ENCODE results near the gene SKA1. TPM values are rescaled to one million over a fixed set of nuclear protein-coding genes. Genes with fewer than 3 reads are reported as not detected.
"Not testable (repeated sequence)": the region's sequence is repeated elsewhere in the genome, so short reads cannot be mapped to it uniquely, and the experiment has no call there.

Gene SKA1
- total RNA-seq, 8 experiments from 2014 or later = 0.10 to 16.8 (median 0.92) TPM

DNA sequence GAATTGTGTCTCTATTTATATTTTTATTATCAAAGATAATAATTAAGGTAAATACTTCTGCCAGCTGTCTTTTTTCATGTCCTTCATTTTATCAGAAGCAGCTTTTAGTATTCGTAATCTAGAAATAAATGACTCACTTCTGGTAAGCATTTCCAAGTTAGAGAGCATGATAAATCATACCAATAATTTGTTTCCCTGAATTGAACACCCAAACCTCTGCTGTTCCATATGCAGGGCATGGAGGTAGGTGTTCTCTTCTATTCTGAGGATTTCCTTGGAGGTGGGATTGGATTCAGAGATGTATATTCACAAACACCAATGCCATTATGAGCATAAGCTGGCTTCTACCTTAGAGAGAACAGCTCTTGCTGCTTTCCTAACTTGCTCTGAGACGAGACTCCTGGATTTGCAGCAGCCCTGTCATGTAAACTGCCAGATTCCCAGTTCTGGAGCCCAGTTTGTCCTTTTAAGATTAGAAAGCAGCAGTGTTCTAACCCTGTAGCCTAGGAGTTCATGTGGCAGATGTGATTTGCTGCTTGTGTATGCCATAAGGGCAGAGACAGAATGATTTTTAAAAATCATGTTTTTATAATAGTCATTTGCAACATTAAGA is 47.5 kb downstream of the SKA1 start:
- H3K4me3 ChIP-seq = no peak overlapping the region
- in situ Hi-C loops (cut with MboI; ENCODE audit: low pct_unique_long_range_greater_than_20kb in 2 of 9, low sequenced_read_pairs in 9 of 9, unreplicated experiment in 9 of 9) = no loop called here

DNA sequence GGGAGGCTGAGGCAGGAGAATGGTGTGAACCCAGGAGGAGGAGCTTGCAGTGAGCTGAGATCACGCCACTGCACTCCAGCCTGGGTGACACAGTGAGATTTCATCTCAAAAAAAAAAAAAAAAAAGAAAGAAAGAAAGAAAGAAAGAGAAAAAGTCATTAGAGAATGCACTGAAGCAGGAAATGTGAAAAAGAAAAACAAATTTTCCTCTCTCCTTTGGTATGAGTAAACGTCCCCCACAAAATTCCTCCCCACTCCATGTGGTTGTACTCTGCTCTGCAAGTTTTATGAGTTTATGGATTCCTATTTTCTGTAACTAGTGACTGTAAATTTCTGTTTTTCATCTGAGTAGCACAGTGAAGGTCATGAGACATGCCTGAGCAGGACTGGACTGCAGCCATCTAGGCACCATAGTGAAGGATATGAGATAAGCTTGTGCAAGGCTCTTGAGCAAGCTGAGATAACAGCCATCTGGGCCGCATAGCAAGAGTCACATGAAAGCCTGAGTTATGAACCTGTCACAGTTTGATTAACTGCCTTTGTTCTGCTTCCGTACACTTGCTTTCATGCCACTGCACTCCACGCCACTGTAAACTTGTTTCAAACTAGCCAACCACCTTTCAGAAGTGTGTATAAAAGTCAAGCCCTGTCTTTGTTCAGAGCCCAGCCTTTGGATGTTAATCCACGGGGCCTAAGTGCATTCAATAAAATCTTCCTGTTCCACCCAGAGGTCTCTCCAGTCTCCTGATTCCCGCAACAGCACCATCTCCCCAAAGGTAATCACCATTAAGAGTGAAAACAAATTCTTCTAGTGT is 50.2 kb downstream of the SKA1 start:
- in situ Hi-C loops (cut with MboI; ENCODE audit: low pct_unique_long_range_greater_than_20kb in 2 of 9, low sequenced_read_pairs in 9 of 9, unreplicated experiment in 9 of 9) = loop anchor here in 1 of 9 experiments (25.0 kb wide), 1 partner anchor 138 kb away; the partner anchor contains the start of genes CXXC1 and MBD1
- no peak overlapping the region for H3K27ac ChIP-seq
- 17 to 100% (median 70%) methylated on average over 1 to 6 of the region's 7 CpGs; no CpG with 5 or more reads in 1 of the 10 experiments for WGBS, 10 experiments
- peak in 2 of 8 experiments; percentile 24 to 40 for ATAC-seq (replicated peaks in 6 of 8)
- H3K4me1 ChIP-seq (replicated peaks in 1 of 2) = no peaks in the 10 kb centered on the region
- no peak overlapping the region for H3K4me3 ChIP-seq

More for the DNA sequence above, 47.5 kb downstream of the SKA1 start:
- no peak overlapping the region for H3K27ac ChIP-seq
- peak in 1 of 8 experiments; percentile 25 for ATAC-seq (replicated peaks in 6 of 8)
- 0 to 100% (median 41%) methylated on average over 1 to 2 of the region's 2 CpGs; no CpG with 5 or more reads in 4 of the 10 experiments for WGBS, 10 experiments
- no peaks in the 10 kb centered on the region for H3K4me1 ChIP-seq (replicated peaks in 1 of 2)

DNA sequence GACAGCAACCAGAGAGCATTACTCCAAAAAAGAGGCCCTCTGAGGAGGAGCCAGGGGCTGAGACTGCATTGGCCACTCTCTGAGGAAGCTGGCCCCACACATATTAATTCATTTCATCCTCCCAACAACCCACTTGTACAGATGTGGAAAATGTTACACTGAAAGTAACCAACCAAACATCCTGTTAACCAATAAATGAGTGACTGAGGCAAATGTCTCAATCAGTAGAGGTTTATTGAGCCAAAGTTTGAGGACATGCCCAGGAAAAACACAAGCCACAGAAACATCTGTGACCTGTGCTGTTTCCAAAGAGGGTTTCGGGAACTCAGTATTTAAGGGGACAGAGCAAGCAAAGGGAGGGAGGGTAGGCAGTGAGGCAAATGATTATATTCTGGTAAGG is 53.0 kb downstream of the SKA1 start:
- WGBS, 10 experiments = 0 to 100% (median 90%) methylated on average over 1 of the region's 1 CpG; no CpG with 5 or more reads in 4 of the 10 experiments
- ATAC-seq (replicated peaks in 6 of 8) = no peak
- no peak overlapping the region for H3K27ac ChIP-seq
- no peaks in the 10 kb centered on the region for H3K4me1 ChIP-seq (replicated peaks in 1 of 2)
- no peak overlapping the region for H3K4me3 ChIP-seq
- in situ Hi-C loops (cut with MboI; ENCODE audit: low pct_unique_long_range_greater_than_20kb in 2 of 9, low sequenced_read_pairs in 9 of 9, unreplicated experiment in 9 of 9) = loop anchor here in 1 of 9 experiments (25.0 kb wide), 1 partner anchor 141 kb away; the partner anchor contains the start of genes CXXC1 and MBD1

DNA sequence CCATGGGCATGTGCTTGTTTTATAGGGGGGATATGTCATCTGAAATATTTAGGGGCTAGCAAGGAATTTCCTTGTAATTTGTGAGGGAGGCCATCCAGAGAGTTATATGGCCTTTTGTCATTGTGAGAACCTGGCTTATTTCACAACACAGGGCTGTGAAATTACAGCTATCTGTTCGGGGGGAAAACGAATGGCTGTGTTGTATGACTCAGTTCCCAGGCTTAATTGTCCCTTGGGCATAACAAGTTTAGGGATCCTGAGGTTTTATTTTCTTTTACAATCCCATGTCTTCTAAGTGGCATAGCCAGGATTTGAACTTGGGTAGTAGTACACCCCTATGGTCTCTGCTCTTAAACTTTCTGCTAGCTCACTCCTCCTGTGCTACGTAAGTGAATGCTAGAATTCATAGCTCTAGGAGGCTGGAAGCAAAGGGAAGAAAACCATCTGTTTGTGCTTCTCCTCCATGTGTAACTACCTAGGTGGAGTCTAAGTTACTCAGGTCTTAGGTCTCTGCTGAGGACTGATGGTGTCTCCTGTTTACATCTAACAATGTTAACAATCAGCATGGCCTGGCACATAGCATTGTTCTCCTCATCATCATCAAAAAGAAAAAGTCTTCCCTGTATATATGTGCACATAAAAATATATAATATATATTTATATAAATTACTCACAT is 53.8 kb downstream of the SKA1 start:
- in situ Hi-C loops (cut with MboI; ENCODE audit: low pct_unique_long_range_greater_than_20kb in 2 of 9, low sequenced_read_pairs in 9 of 9, unreplicated experiment in 9 of 9) = loop anchor here in 1 of 9 experiments (25.0 kb wide), 1 partner anchor 141 kb away; the partner anchor contains the start of genes CXXC1 and MBD1
- H3K4me3 ChIP-seq = no peak overlapping the region
- H3K4me1 ChIP-seq (replicated peaks in 1 of 2) = no peaks in the 10 kb centered on the region
- ATAC-seq (replicated peaks in 6 of 8) = no peak
- H3K27ac ChIP-seq = no peak overlapping the region
- WGBS, 10 experiments = 0 to 100% (median 83%) methylated on average over 1 to 3 of the region's 3 CpGs; no CpG with 5 or more reads in 1 of the 10 experiments

DNA sequence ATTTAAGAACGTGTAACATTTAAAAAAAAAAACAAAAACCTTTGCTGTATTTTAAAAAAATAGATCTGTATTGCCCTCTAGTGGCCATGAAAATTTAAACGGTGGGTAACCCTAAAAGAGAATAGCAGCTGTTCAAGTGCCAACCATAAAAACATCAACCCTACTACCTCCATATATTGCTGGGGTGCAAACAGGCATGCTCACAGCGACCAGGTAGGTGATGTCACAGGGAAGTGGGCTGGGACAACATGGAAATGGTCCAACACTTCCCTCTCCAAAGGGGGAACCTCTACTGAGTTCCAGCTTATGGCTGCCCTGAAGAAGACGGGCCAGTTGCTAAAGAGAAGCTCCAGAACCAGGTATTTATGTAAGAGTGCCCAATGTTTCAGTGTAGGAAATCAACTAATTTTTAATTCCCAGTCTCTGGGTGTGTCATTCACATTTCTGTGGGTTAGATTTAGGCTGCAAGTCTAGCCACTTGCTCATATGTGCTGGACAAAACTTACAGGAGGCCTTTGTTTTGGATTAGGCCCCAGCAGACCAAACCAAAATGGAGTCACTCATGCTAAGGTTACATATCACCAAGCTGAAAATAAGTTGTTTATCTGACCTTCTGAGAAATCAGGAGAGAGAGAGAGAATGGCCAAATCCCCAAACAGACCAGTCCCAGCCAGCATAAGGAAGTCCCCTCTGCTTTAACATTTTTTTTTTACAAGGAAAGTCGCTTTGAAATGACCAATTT is 54.5 kb downstream of the SKA1 start:
- peak in 2 of 8 experiments; percentile 29 to 37 for ATAC-seq (replicated peaks in 6 of 8)
- no peak overlapping the region for H3K27ac ChIP-seq
- in situ Hi-C loops (cut with MboI; ENCODE audit: low pct_unique_long_range_greater_than_20kb in 2 of 9, low sequenced_read_pairs in 9 of 9, unreplicated experiment in 9 of 9) = loop anchor here in 1 of 9 experiments (25.0 kb wide), 1 partner anchor 142 kb away; the partner anchor contains the start of genes CXXC1 and MBD1
- H3K4me1 ChIP-seq (replicated peaks in 1 of 2) = no peaks in the 10 kb centered on the region
- no peak overlapping the region for H3K4me3 ChIP-seq
- WGBS, 10 experiments = 0 to 56% (median 7%) methylated on average over 1 to 5 of the region's 5 CpGs

DNA sequence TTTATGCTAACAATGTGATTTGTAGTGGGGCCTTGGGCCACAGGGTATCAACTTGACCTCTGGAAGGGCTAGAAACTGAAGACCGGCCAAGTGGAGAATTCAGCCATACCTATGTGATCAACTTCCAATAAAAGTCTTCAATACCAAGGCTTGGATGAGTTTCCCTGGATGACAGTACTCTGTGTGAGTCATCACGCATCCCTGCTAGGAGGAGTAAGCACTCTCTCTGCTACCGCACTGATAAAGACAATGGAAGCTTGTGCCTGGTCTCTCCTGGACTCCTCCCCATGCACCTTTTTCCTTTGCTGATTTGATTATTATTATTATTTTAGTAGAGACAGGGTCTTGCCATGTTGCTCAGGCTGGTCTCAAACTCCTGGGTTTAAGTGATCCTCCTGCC is 58.1 kb downstream of the SKA1 start:
- Histone ChIP-seq H3K4me3 (no peak overlapping the region), H3K27ac (no peak overlapping the region), H3K4me1 (replicated peaks in 1 of 2) (no peaks in the 10 kb centered on the region)
- 33 to 100% (median 86%) methylated on average over 1 to 3 of the region's 3 CpGs; no CpG with 5 or more reads in 1 of the 10 experiments for WGBS, 10 experiments
- ATAC-seq (replicated peaks in 6 of 8) = peak in 3 of 8 experiments; percentile 23 to 50 (median 41)
- in situ Hi-C loops (cut with MboI; ENCODE audit: low pct_unique_long_range_greater_than_20kb in 2 of 9, low sequenced_read_pairs in 9 of 9, unreplicated experiment in 9 of 9) = loop anchor here in 1 of 9 experiments (25.0 kb wide), 1 partner anchor 146 kb away; the partner anchor contains the start of genes CXXC1 and MBD1

DNA sequence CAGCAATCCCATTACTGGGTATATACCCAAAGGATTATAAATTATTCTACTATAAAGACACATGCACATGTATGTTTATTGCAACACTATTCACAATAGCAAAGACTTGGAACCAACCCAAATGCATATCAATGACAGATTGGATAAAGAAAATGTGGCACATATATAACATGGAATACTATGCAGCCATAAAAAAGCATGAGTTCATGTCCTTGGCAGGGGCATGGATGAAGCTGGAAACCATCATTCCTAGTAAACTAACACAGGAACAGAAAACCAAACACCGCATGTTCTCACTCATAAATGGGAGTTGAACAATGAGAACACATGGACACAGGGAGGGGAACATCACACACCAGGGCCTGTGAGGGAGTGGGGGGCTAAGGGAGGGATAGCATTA is 61.9 kb downstream of the SKA1 start:
- WGBS, 10 experiments = 100% methylated on average over 1 of the region's 1 CpG; no CpG with 5 or more reads in 9 of the 10 experiments
- H3K4me3 ChIP-seq; H3K27ac ChIP-seq; H3K4me1 ChIP-seq (replicated peaks in 1 of 2); ATAC-seq (replicated peaks in 6 of 8): not testable (repeated sequence)
- in situ Hi-C loops (cut with MboI; ENCODE audit: low pct_unique_long_range_greater_than_20kb in 2 of 9, low sequenced_read_pairs in 9 of 9, unreplicated experiment in 9 of 9) = loop anchor here in 1 of 9 experiments (25.0 kb wide), 1 partner anchor 149 kb away; the partner anchor contains the start of genes CXXC1 and MBD1

DNA sequence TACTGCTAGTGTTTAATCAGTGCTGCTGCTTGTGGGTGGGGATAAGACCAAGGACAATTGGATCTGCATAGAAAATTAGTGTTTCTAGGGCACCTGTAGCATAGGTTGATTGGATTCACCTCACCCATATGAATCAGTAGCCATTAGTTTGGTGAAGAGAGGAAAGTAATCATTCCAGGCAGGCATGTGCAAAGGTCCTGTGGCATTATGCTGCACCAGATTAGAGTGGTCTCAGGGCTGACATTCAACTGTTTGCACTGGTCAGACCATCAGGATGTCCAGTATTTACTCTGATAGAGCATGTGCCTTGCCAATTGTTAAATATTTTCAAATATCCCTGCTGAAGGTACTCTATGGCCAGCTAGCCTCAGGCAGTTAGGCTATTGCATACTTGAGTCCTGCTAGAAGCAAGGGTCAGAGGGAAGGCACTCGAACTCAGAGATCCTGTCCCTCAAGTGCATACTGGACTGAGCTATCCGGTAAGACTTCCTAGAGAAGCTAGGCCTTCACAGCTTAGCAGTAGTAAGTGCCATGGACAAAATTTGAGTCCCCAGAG is 64.7 kb downstream of the SKA1 start:
- WGBS, 10 experiments = 20 to 86% methylated on average over 1 of the region's 2 CpGs; no CpG with 5 or more reads in 8 of the 10 experiments
- peaks cover 5 to 8% of the 10 kb centered on the region in 2 donors for H3K4me1 ChIP-seq (replicated peaks in 1 of 2)
- in situ Hi-C loops (cut with MboI; ENCODE audit: low pct_unique_long_range_greater_than_20kb in 2 of 9, low sequenced_read_pairs in 9 of 9, unreplicated experiment in 9 of 9) = loop anchor here in 1 of 9 experiments (25.0 kb wide), 1 partner anchor 152 kb away; the partner anchor contains the start of genes CXXC1 and MBD1
- no peak overlapping the region for H3K27ac ChIP-seq
- no peak for ATAC-seq (replicated peaks in 6 of 8)
- no peak overlapping the region for H3K4me3 ChIP-seq

DNA sequence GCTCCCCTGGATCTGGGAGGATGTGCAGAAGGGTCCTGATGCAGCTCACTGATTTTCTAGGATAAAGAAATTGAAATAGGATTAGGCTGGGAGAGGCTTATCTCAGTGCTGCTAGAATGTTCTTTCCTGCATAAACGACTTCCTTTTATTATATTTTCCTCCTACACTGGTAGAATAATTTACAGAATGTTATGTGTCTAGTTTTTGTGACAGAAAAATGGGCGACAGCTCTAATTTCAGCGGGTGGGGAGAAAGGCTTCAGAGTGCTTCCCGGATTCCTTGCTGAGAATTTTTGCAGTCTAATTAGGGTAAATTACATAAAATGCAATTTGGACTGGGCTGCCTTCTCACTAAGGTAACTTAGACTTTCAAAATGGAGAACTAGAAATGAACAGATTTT is 66.2 kb downstream of the SKA1 start:
- H3K27ac ChIP-seq = no peak overlapping the region
- ATAC-seq (replicated peaks in 6 of 8) = no peak
- WGBS, 10 experiments = 0 to 76% (median 28%) methylated on average over 1 to 4 of the region's 4 CpGs; no CpG with 5 or more reads in 3 of the 10 experiments
- no peak overlapping the region for H3K4me3 ChIP-seq
- in situ Hi-C loops (cut with MboI; ENCODE audit: low pct_unique_long_range_greater_than_20kb in 2 of 9, low sequenced_read_pairs in 9 of 9, unreplicated experiment in 9 of 9) = loop anchor here in 1 of 9 experiments (25.0 kb wide), 1 partner anchor 154 kb away; the partner anchor contains the start of genes CXXC1 and MBD1
- H3K4me1 ChIP-seq (replicated peaks in 1 of 2) = peaks cover 5 to 8% of the 10 kb centered on the region in 2 donors

DNA sequence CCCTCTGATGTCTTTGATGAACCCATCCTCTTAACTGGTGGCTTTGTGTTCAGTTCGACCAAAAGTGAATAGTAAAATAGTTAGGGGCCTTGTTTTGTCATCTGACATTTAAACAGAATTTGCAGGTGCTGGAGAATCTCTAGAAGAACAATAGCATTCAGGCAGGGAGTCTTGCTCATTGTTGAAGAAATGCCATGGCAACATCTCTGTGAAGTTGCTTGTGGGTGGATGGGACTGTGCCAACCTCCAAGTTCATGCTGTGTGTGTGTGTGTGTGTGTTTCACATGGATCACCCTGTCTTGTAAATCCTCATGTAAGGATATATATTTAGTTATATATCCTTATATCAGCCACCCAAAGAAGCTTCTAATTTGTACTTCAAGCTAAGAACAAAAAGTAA is 66.7 kb downstream of the SKA1 start:
- Histone ChIP-seq H3K4me1 (replicated peaks in 1 of 2) (peaks cover 5 to 8% of the 10 kb centered on the region in 2 donors), H3K27ac (no peak overlapping the region), H3K4me3 (no peak overlapping the region)
- in situ Hi-C loops (cut with MboI; ENCODE audit: low pct_unique_long_range_greater_than_20kb in 2 of 9, low sequenced_read_pairs in 9 of 9, unreplicated experiment in 9 of 9) = loop anchor here in 1 of 9 experiments (25.0 kb wide), 1 partner anchor 154 kb away; the partner anchor contains the start of genes CXXC1 and MBD1
- peak in 5 of 8 experiments; percentile 29 to 82 (median 53) for ATAC-seq (replicated peaks in 6 of 8)
- 0% methylated on average over 1 of the region's 1 CpG; no CpG with 5 or more reads in 5 of the 10 experiments for WGBS, 10 experiments
